PC-3 (cell line): ENCODE data around the gene BEST2.

Experiments used
- EZH2 ChIP-seq: fragments of 300-600 bp; sonication (generic); IDR thresholded peaks from one replicate; pipeline ENCODE4 v1.6.1; 2017; ENCODE audit warnings: antibody characterized with exemption, mild to moderate bottlenecking, low read length; ENCODE audit not compliant: unreplicated experiment
- TF ChIP-seq, protein P1 (sequence below): fragments of 300-600 bp; sonication (generic); conservative IDR thresholded peaks from 2 replicates; pipeline ENCODE4 v1.5.1; 2017; ENCODE audit warnings: antibody characterized with exemption, low read depth, mild to moderate bottlenecking, low read length

DNA sequence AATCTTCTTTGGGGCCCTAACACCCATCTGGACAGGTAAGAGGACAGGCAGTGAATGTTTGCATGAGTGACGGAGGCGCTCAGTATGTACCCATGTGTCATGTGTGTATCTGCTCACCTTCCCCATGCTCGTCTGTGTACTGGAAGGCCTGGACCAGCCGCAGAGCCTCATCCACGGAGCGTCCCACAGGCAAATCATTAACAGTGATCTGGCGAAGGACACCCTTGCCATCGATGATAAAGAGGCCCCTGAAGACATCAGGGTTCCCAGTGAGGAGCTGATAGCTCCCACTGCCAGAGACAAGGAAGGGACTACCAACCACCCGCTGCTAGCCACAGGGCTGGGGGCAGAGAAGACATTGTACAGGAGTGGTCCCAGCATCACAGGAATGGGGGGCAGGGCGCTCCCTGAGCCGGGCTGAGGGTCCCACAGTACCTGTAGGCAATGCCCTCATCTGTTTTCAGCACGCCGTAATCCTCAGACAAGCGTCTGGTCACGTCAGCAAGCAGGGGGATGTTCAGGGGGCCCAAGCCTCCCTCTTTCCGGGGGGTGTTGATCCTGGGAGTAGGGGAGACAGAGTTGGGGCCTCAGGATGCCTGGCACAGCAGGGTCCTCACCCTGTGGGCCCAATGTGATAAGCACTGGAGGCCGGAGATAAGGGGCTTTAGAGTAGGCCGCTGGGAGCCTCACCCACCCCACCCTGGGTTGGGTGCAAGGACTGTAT lies 48.3 kb downstream of the BEST2 start:
- TF ChIP-seq, protein P1, sequence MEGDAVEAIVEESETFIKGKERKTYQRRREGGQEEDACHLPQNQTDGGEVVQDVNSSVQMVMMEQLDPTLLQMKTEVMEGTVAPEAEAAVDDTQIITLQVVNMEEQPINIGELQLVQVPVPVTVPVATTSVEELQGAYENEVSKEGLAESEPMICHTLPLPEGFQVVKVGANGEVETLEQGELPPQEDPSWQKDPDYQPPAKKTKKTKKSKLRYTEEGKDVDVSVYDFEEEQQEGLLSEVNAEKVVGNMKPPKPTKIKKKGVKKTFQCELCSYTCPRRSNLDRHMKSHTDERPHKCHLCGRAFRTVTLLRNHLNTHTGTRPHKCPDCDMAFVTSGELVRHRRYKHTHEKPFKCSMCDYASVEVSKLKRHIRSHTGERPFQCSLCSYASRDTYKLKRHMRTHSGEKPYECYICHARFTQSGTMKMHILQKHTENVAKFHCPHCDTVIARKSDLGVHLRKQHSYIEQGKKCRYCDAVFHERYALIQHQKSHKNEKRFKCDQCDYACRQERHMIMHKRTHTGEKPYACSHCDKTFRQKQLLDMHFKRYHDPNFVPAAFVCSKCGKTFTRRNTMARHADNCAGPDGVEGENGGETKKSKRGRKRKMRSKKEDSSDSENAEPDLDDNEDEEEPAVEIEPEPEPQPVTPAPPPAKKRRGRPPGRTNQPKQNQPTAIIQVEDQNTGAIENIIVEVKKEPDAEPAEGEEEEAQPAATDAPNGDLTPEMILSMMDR: no peak
- TF ChIP-seq EZH2: no peak
